Measurements from ENCODE around the gene DIP2C.

DIP2C gene

GRCh38 chr10:511849-512191 is 177.6 kb downstream of the DIP2C start:
- TF ChIP-seq, protein P1, sequence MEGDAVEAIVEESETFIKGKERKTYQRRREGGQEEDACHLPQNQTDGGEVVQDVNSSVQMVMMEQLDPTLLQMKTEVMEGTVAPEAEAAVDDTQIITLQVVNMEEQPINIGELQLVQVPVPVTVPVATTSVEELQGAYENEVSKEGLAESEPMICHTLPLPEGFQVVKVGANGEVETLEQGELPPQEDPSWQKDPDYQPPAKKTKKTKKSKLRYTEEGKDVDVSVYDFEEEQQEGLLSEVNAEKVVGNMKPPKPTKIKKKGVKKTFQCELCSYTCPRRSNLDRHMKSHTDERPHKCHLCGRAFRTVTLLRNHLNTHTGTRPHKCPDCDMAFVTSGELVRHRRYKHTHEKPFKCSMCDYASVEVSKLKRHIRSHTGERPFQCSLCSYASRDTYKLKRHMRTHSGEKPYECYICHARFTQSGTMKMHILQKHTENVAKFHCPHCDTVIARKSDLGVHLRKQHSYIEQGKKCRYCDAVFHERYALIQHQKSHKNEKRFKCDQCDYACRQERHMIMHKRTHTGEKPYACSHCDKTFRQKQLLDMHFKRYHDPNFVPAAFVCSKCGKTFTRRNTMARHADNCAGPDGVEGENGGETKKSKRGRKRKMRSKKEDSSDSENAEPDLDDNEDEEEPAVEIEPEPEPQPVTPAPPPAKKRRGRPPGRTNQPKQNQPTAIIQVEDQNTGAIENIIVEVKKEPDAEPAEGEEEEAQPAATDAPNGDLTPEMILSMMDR (IDR thresholded peaks at IDR 0.05), result no peak

DNA sequence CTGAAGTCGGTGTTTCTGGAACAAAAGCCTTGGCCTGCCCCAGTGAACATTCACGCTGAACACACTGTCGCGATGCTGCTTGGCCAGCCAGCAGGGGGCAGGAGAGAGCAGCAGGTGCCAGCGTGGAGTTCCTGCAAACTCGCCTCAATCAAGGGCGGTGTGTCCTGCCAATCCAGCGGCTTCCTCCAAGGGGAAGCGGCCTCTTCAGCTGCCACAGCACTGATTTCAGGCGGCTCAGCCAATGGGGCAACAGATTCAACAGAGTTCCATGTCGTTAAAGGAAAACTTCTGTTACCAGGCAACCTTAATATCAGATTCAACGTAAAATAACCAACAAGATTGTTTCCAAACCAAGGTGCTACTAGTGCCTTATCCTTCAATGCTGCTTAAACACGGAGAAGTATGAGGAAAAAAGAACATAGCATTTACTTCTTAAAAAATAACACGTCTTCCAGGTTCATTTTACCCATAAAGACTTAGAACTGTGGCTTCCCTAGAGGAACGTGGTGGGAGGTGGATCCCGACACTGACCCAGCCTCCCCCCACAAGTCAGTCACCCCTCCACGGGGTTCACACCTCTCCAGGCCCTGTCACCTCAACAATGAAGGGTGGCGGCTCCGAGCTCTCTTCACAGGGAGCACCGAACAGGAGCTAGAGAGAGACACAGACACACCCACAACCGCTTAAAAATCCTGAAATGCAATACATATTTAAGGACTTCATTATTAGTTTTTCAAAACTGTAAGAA is 178.2 kb downstream of the DIP2C start:
- Histone ChIP-seq H3K27ac (peak overlapping the region; percentile 31 to 32), H3K36me3 (peaks cover 0 to 6% (median 0%) of the 10 kb centered on the region in 3 donors), H3K27me3 (no peaks in the 10 kb centered on the region), H3K4me3 (no peak overlapping the region), H3K9me3 (no peaks in the 10 kb centered on the region), H3K4me1 (peaks cover 0 to 34% (median 17%) of the 10 kb centered on the region in 4 donors)
- intact Hi-C loops (cut with DNase I; ENCODE audit: low total_unique reads), result loop anchor here (5.0 to 10.0 kb wide), 3 partner anchors 176 to 424 kb away; partner anchors contain the start of genes DIP2C and LARP4B
- DNase-seq, result peak; percentile 89 to 95
- TF ChIP-seq, protein P1 (IDR thresholded peaks at IDR 0.05), result peak; percentile 93 to 95

More at GRCh38 chr10:511849-512191, 177.6 kb downstream of the DIP2C start:
- Histone ChIP-seq H3K9me3 (no peaks in the 10 kb centered on the region), H3K4me3 (no peak overlapping the region), H3K4me1 (peaks cover 0 to 34% (median 17%) of the 10 kb centered on the region in 4 donors), H3K27ac (peak overlapping the region; percentile 31 to 32), H3K36me3 (peaks cover 0 to 6% (median 0%) of the 10 kb centered on the region in 3 donors), H3K27me3 (no peaks in the 10 kb centered on the region)
- intact Hi-C loops (cut with DNase I; ENCODE audit: low total_unique reads), result loop anchor here (5.0 to 10.0 kb wide), 3 partner anchors 175 to 423 kb away; partner anchors contain the start of genes DIP2C and LARP4B
- peak in 1 of 2 donors; percentile 56 for DNase-seq

DNA sequence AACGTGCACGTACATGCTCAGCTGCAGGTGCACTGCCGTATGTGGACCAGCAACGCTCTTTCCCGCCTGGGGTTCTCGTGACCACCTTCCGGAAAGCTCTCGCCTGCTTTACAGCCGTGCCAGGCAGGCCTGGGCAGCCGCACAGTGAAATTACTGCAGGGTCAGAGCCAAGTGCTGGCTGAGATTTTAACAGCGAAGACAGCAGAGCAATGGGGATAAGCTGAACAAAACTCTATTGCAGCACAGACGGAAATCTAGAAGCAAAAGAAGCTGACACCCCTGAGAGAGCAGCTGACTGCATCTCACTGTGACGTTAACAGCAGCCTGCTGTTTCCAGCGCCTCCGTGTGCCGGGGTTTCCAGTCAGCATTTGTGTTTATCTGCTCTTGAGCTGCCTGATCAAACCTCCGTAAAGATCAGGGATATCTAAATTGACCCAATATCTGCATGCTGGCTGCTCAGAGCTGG is 179.0 kb downstream of the DIP2C start:
- no peaks in the 10 kb centered on the region for H3K27me3 ChIP-seq
- no peak overlapping the region for H3K4me3 ChIP-seq
- peaks cover 0 to 6% (median 0%) of the 10 kb centered on the region in 3 donors for H3K36me3 ChIP-seq
- peak overlapping the region in 1 of 2 donors; percentile 31 for H3K27ac ChIP-seq
- no peaks in the 10 kb centered on the region for H3K9me3 ChIP-seq
- intact Hi-C loops (cut with DNase I; ENCODE audit: low total_unique reads), result loop anchor here (5.0 to 10.0 kb wide), 3 partner anchors 177 to 424 kb away; partner anchors contain the start of genes DIP2C and LARP4B
- TF ChIP-seq, protein P1 (IDR thresholded peaks at IDR 0.05), result no peak
- peaks cover 0 to 34% (median 17%) of the 10 kb centered on the region in 4 donors for H3K4me1 ChIP-seq
- peak in 1 of 2 donors; percentile 77 for DNase-seq

DNA sequence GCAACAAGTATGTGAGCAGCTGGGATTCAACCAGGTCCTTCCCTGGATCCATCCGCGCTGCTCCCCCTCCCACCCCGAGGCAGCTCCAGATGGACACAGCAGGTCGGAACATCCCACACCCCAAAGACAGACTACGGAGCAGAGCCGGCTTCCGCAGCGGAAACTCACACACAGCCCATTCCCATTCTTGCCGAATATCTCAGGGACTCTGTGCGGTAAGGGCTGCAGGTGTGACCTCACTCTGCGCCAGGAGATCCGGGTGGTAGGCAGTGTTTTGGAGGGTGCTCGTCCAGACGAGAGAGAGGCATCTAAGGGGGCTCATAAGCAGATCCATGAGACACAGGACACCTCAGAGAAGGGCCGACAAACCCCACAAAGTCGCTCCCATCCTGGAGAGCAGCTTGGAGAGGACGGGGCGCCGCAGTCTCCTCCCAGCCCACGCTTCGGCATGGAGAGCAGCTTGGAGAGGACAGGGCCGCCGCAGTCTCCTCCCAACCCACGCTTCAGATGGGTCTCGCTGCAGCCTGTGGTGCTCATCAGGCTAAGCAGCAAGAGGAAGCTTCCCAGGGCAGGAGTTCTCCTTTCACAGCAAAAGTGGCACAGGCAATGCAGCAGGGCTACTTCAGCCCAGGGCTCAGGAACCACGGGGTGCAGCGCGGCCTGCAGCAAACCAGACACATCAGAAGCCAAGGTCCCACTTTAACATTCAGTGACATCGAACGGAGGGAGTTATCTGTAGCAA is 179.9 kb downstream of the DIP2C start:
- Histone ChIP-seq H3K4me1 (peaks cover 0 to 33% (median 17%) of the 10 kb centered on the region in 4 donors), H3K36me3 (peaks cover 0 to 6% (median 0%) of the 10 kb centered on the region in 3 donors), H3K9me3 (no peaks in the 10 kb centered on the region), H3K27ac (no peak overlapping the region), H3K4me3 (no peak overlapping the region), H3K27me3 (no peaks in the 10 kb centered on the region)
- DNase-seq, result peak in 1 of 2 donors; percentile 62
- intact Hi-C loops (cut with DNase I; ENCODE audit: low total_unique reads), result loop anchor here (5.0 to 10.0 kb wide), 3 partner anchors 178 to 425 kb away; partner anchors contain the start of genes DIP2C and LARP4B
- TF ChIP-seq, protein P1 (IDR thresholded peaks at IDR 0.05), result no peak

- no peaks in the 10 kb centered on the region for H3K27me3 ChIP-seq
- TF ChIP-seq, protein P1 (IDR thresholded peaks at IDR 0.05), result no peak
- H3K36me3 ChIP-seq, result peaks cover 0 to 6% (median 0%) of the 10 kb centered on the region in 3 donors
- no peak overlapping the region for H3K27ac ChIP-seq
- H3K9me3 ChIP-seq, result no peaks in the 10 kb centered on the region
- intact Hi-C loops (cut with DNase I; ENCODE audit: low total_unique reads), result no loop called here
- peak in 1 of 2 donors; percentile 44 for DNase-seq
- H3K4me1 ChIP-seq, result peaks cover 0 to 26% (median 13%) of the 10 kb centered on the region in 4 donors
- no peak overlapping the region for H3K4me3 ChIP-seq
Measured at GRCh38 chr10:508726-509125, 180.7 kb downstream of the DIP2C start.
